Spleen (tissue), 7 donors: ENCODE measurements around the gene DPY19L2.
"Not testable (repeated sequence)": the region's sequence is repeated elsewhere in the genome, so short reads cannot be mapped to it uniquely, and the experiment has no call there.

ENCODE experiments used
- CTCF ChIP-seq, 11 experiments: fragments of 200-600 bp in 7 of 11; fragments of 450-650 bp in 4 of 11; sonication (generic) in 4 of 11; IDR thresholded peaks in 8 of 11; conservative IDR thresholded peaks in 3 of 11; 1 replicate in 7 of 11; 2 replicates in 4 of 11; pipeline versions ENCODE4 v1.4.0 to v1.8.0; 2016 to 2021; ENCODE audit warnings: antibody characterized with exemption in 11 of 11, inconsistent platforms in 4 of 11, mild to moderate bottlenecking in 1 of 11
- POLR2A ChIP-seq, 3 donors: fragments of 450-650 bp; IDR thresholded peaks; one replicate each; pipeline ENCODE4 v1.5.1; 2017; ENCODE audit warnings: antibody characterized with exemption in 3 of 3, mild to moderate bottlenecking in 1 of 3
- POLR2AphosphoS5 ChIP-seq, 3 donors: sonication (generic); formaldehyde crosslinking; IDR thresholded peaks; one replicate each; pipeline ENCODE4 v1.5.1; 2017; ENCODE audit warnings: antibody characterized with exemption in 3 of 3
- donor health status: DM: no; HTN: no; CAD: no; lungs with moderate emphysema.
- donor health status: DM: no; HTN: no; CAD: no.
- donor health status: DM: no; HTN: no; CAD: no.

DNA sequence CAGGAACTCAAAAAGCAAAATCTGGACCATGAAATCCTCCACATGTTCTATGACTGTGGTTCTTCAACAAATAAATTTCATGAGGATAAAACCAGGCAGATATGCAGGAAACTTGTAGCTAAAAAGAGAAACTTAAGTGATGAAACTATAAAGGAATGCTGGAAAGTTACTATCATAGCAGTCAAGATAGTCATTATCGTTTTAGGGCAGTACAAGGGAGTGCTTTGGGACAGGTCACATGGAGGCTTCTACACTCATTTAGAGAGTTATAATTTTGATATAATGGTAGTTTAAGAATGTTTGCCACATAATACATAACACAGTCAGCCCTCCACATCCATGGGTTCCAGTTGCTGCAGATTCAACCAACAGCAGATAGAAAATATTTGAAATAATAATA, 52.7 kb downstream of the DPY19L2 start:
- not testable (repeated sequence) for TF ChIP-seq CTCF (IDR thresholded peaks at IDR 0.05 in 8 of 11, conservative IDR thresholded peaks at IDR 0.05 in 3 of 11); POLR2AphosphoS5 (IDR thresholded peaks at IDR 0.05); POLR2A (IDR thresholded peaks at IDR 0.05)
